PC-9 (cell line): ENCODE measurements around the gene SNX14.

ENCODE experiments used
- CTCF ChIP-seq: fragments of 200-600 bp; sonication (generic); conservative IDR thresholded peaks from 2 replicates; pipeline ENCODE4 v1.6.1; 2017; ENCODE audit warnings: mixed run types, antibody characterized with exemption, mild to moderate bottlenecking, moderate library complexity
- EZH2 ChIP-seq: fragments of 200-600 bp; sonication (generic); IDR thresholded peaks from 2 replicates; pipeline ENCODE4 v1.8.0; 2017; ENCODE audit warnings: antibody characterized with exemption, low read depth

- no peak for TF ChIP-seq CTCF
- no peak for TF ChIP-seq EZH2
These were observed 25.2 kb downstream of the SNX14 start for GRCh38 chr6:85568411-85568810.
